H1 (cell line): ENCODE results near the gene RRBP1. TPM values are rescaled to one million over a fixed set of nuclear protein-coding genes. Genes with fewer than 3 reads are reported as not detected.

Experiments used
- polyA plus RNA-seq, 7 experiments: library from polyadenylated mRNA; depleted of rRNA in 3 of 7; stranded (reverse) in 5 of 7; unstranded in 2 of 7; fragments of >200 nt in 5 of 7; fragments of 200-250 nt in 2 of 7; gene quantifications; 1 replicate in 5 of 7; 2 replicates in 1 of 7; 4 replicates in 1 of 7; pipeline versions ENCODE4 v1.2.1 to v1.2.3, GENCODE V29; 2011 to 2013; ENCODE audit warnings: missing spikeins in 2 of 7, mixed read lengths in 2 of 7
- total RNA-seq: library from RNA; stranded (reverse); fragmentation: NEBNext Ultra II Directional; extraction: Animal tissue kit (Norgen Biotek cat#: 25700); gene quantifications from 2 replicates; pipeline ENCODE4 v1.2.1, GENCODE V29; 2021
- TF ChIP-seq, protein P1 (sequence below): fragments of 300-600 bp; sonication (generic); IDR thresholded peaks from 2 replicates; pipeline ENCODE4 v1.7.1; 2012; ENCODE audit warnings: low read length, moderate library complexity, mild to moderate bottlenecking, inconsistent platforms; ENCODE audit not compliant: insufficient replicate concordance

Gene RRBP1
- total and polyA plus RNA-seq, 2 of the 8 experiments (the other 6 are each of a cell fraction or from before 2014, with no cell fraction given) = 15.9 to 157 TPM

DNA sequence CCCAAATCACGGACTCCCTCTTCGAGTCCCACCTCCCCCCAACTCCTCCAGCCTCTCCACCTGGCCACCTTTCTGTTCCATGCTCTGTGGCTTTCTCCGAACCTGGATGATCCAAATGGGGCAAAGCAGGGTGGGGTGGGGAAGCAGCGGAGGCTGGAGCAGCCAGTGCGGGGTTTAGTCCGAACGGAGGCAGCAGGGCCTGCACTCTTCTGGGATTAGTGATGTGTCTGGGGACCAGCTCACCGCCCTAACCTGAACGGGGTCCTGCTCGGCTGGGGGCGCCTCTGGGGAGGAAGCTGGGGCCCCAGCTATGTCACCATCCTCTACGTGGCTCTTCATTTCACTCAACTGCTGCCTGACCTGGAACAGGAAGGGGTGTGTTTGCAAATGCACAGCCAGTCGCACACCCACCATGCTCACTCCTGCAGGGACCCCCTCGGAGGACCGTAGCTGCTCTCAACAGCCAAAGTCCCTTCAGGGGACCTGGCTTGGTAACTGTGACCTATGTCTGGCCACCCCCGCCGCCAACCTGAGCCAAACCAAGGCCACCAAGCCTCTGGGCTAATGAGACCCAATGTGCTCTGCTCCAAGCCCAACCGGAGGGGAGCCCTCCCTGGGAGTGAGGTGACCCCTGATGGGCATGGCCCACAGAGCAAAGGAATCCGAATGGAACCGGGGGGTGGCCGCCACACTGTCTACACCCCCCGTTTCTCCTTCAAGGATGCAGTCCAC, 65.4 kb downstream of the RRBP1 start (continued):
- TF ChIP-seq, protein P1, sequence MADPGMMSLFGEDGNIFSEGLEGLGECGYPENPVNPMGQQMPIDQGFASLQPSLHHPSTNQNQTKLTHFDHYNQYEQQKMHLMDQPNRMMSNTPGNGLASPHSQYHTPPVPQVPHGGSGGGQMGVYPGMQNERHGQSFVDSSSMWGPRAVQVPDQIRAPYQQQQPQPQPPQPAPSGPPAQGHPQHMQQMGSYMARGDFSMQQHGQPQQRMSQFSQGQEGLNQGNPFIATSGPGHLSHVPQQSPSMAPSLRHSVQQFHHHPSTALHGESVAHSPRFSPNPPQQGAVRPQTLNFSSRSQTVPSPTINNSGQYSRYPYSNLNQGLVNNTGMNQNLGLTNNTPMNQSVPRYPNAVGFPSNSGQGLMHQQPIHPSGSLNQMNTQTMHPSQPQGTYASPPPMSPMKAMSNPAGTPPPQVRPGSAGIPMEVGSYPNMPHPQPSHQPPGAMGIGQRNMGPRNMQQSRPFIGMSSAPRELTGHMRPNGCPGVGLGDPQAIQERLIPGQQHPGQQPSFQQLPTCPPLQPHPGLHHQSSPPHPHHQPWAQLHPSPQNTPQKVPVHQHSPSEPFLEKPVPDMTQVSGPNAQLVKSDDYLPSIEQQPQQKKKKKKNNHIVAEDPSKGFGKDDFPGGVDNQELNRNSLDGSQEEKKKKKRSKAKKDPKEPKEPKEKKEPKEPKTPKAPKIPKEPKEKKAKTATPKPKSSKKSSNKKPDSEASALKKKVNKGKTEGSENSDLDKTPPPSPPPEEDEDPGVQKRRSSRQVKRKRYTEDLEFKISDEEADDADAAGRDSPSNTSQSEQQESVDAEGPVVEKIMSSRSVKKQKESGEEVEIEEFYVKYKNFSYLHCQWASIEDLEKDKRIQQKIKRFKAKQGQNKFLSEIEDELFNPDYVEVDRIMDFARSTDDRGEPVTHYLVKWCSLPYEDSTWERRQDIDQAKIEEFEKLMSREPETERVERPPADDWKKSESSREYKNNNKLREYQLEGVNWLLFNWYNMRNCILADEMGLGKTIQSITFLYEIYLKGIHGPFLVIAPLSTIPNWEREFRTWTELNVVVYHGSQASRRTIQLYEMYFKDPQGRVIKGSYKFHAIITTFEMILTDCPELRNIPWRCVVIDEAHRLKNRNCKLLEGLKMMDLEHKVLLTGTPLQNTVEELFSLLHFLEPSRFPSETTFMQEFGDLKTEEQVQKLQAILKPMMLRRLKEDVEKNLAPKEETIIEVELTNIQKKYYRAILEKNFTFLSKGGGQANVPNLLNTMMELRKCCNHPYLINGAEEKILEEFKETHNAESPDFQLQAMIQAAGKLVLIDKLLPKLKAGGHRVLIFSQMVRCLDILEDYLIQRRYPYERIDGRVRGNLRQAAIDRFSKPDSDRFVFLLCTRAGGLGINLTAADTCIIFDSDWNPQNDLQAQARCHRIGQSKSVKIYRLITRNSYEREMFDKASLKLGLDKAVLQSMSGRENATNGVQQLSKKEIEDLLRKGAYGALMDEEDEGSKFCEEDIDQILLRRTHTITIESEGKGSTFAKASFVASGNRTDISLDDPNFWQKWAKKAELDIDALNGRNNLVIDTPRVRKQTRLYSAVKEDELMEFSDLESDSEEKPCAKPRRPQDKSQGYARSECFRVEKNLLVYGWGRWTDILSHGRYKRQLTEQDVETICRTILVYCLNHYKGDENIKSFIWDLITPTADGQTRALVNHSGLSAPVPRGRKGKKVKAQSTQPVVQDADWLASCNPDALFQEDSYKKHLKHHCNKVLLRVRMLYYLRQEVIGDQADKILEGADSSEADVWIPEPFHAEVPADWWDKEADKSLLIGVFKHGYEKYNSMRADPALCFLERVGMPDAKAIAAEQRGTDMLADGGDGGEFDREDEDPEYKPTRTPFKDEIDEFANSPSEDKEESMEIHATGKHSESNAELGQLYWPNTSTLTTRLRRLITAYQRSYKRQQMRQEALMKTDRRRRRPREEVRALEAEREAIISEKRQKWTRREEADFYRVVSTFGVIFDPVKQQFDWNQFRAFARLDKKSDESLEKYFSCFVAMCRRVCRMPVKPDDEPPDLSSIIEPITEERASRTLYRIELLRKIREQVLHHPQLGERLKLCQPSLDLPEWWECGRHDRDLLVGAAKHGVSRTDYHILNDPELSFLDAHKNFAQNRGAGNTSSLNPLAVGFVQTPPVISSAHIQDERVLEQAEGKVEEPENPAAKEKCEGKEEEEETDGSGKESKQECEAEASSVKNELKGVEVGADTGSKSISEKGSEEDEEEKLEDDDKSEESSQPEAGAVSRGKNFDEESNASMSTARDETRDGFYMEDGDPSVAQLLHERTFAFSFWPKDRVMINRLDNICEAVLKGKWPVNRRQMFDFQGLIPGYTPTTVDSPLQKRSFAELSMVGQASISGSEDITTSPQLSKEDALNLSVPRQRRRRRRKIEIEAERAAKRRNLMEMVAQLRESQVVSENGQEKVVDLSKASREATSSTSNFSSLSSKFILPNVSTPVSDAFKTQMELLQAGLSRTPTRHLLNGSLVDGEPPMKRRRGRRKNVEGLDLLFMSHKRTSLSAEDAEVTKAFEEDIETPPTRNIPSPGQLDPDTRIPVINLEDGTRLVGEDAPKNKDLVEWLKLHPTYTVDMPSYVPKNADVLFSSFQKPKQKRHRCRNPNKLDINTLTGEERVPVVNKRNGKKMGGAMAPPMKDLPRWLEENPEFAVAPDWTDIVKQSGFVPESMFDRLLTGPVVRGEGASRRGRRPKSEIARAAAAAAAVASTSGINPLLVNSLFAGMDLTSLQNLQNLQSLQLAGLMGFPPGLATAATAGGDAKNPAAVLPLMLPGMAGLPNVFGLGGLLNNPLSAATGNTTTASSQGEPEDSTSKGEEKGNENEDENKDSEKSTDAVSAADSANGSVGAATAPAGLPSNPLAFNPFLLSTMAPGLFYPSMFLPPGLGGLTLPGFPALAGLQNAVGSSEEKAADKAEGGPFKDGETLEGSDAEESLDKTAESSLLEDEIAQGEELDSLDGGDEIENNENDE = no peak
